Activated CD4-positive, alpha-beta memory T cell treated with anti-CD3 and anti-CD28 coated beads, Interleukin-2, amount 10 ng/mL, durations not matched to agents 7 days and 5 days (primary cell): Measurements from ENCODE around the gene VIPR2. TPM values are rescaled to one million over a fixed set of nuclear protein-coding genes. Genes with fewer than 3 reads are reported as not detected.
"Not testable (repeated sequence)": the region's sequence is repeated elsewhere in the genome, so short reads cannot be mapped to it uniquely, and the experiment has no call there.

ENCODE experiments used
- CTCF ChIA-PET: fragments of 350-600 bp; sonication (Branson Sonifier 250); formaldehyde crosslinking; loops from one replicate; lab custom pipeline; 2021; ENCODE audit warnings: antibody characterized with exemption, inconsistent platforms; lab: Charles Lee
- POLR2A ChIA-PET: fragments of 350-600 bp; sonication (Branson Sonifier 250); formaldehyde crosslinking; loops from one replicate; lab custom pipeline; 2021; ENCODE audit warnings: antibody characterized with exemption; lab: Charles Lee
- DNase-seq: peaks from one replicate; pipeline ENCODE4 v3.0.0-alpha.2; 2020
- H3K27ac Mint-ChIP-seq: one replicate; pipeline ENCODE4 v1.8.0; 2021; ENCODE audit warnings: mild to moderate bottlenecking, mixed read lengths
- H3K27me3 Mint-ChIP-seq: one replicate; pipeline ENCODE4 v1.8.0; 2021; ENCODE audit warnings: mixed read lengths
- H3K36me3 Mint-ChIP-seq: one replicate; pipeline ENCODE4 v1.8.0; 2021; ENCODE audit warnings: low read depth, mixed read lengths
- H3K4me1 Mint-ChIP-seq: one replicate; pipeline ENCODE4 v1.8.0; 2021; ENCODE audit warnings: mixed read lengths
- H3K4me3 Mint-ChIP-seq: one replicate; pipeline ENCODE4 v1.8.0; 2021; ENCODE audit warnings: mild to moderate bottlenecking, mixed read lengths
- H3K9me3 Mint-ChIP-seq: one replicate; pipeline ENCODE4 v1.8.0; 2021; ENCODE audit warnings: mixed read lengths
- total RNA-seq, 2 experiments: library from RNA; stranded (reverse); gene quantifications; one replicate each; pipeline ENCODE4 v1.2.3, GENCODE V29; 2021

Gene VIPR2
- total RNA-seq, 2 experiments from 2014 or later, result 0.13 to 0.23 TPM

GRCh38 chr7:159000859-159001435 lies 143.7 kb downstream of the VIPR2 start:
- Mint-ChIP-seq H3K9me3 (no peaks in the 10 kb centered on the region), H3K4me1 (peaks cover 10% of the 10 kb centered on the region), H3K36me3 (no peaks in the 10 kb centered on the region), H3K27me3 (peaks cover 10% of the 10 kb centered on the region), H3K4me3 (no peak overlapping the region), H3K27ac (no peak overlapping the region)
- ChIA-PET POLR2A (no interaction called here), CTCF (no interaction called here)
- no peak for DNase-seq

- ChIA-PET CTCF (no interaction called here), POLR2A (no interaction called here)
- H3K4me3 Mint-ChIP-seq, result no peak overlapping the region
- H3K36me3 Mint-ChIP-seq, result no peaks in the 10 kb centered on the region
- peaks cover 10% of the 10 kb centered on the region for H3K27me3 Mint-ChIP-seq
- H3K4me1 Mint-ChIP-seq, result peaks cover 10% of the 10 kb centered on the region
- no peak overlapping the region for H3K27ac Mint-ChIP-seq
- H3K9me3 Mint-ChIP-seq, result no peaks in the 10 kb centered on the region
- no peak for DNase-seq
Measured at GRCh38 chr7:159000070-159000469, 144.6 kb downstream of the VIPR2 start.

- peaks cover 14% of the 10 kb centered on the region for H3K27me3 Mint-ChIP-seq
- H3K4me1 Mint-ChIP-seq, result peaks cover 8% of the 10 kb centered on the region
- no peaks in the 10 kb centered on the region for H3K9me3 Mint-ChIP-seq
- no peak for DNase-seq
- no peak overlapping the region for H3K27ac Mint-ChIP-seq
- no peak overlapping the region for H3K4me3 Mint-ChIP-seq
- CTCF ChIA-PET, result no interaction called here
- no peaks in the 10 kb centered on the region for H3K36me3 Mint-ChIP-seq
- POLR2A ChIA-PET, result no interaction called here
Measured at GRCh38 chr7:158999496-158999895, 145.2 kb downstream of the VIPR2 start.

- H3K4me1 Mint-ChIP-seq, H3K4me3 Mint-ChIP-seq, H3K9me3 Mint-ChIP-seq, DNase-seq, H3K27ac Mint-ChIP-seq, CTCF ChIA-PET, POLR2A ChIA-PET, H3K36me3 Mint-ChIP-seq: not testable (repeated sequence)
- peaks cover 14% of the 10 kb centered on the region for H3K27me3 Mint-ChIP-seq
Measured at GRCh38 chr7:158998261-158998660, 146.4 kb downstream of the VIPR2 start.

GRCh38 chr7:158997471-158997870 lies 147.2 kb downstream of the VIPR2 start:
- Mint-ChIP-seq H3K4me1 (no peaks in the 10 kb centered on the region), H3K4me3 (no peak overlapping the region), H3K36me3 (no peaks in the 10 kb centered on the region), H3K27me3 (peaks cover 22% of the 10 kb centered on the region), H3K27ac (no peak overlapping the region), H3K9me3 (peaks cover 2% of the 10 kb centered on the region)
- ChIA-PET CTCF (no interaction called here), POLR2A (no interaction called here)
- no peak for DNase-seq

- H3K9me3 Mint-ChIP-seq, result peaks cover 2% of the 10 kb centered on the region
- ChIA-PET POLR2A (no interaction called here), CTCF (no interaction called here)
- peaks cover 26% of the 10 kb centered on the region for H3K27me3 Mint-ChIP-seq
- no peaks in the 10 kb centered on the region for H3K4me1 Mint-ChIP-seq
- no peaks in the 10 kb centered on the region for H3K36me3 Mint-ChIP-seq
- no peak for DNase-seq
- no peak overlapping the region for H3K27ac Mint-ChIP-seq
- H3K4me3 Mint-ChIP-seq, result no peak overlapping the region
Measured at GRCh38 chr7:158997110-158997453, 147.6 kb downstream of the VIPR2 start.

GRCh38 chr7:158996214-158997109 lies 148.2 kb downstream of the VIPR2 start:
- peaks cover 2% of the 10 kb centered on the region for H3K9me3 Mint-ChIP-seq
- no peak overlapping the region for H3K4me3 Mint-ChIP-seq
- ChIA-PET POLR2A (no interaction called here), CTCF (no interaction called here)
- no peak for DNase-seq
- peaks cover 32% of the 10 kb centered on the region for H3K27me3 Mint-ChIP-seq
- H3K27ac Mint-ChIP-seq, result no peak overlapping the region
- no peaks in the 10 kb centered on the region for H3K36me3 Mint-ChIP-seq
- no peaks in the 10 kb centered on the region for H3K4me1 Mint-ChIP-seq

- CTCF ChIA-PET, result no interaction called here
- no peak overlapping the region for H3K4me3 Mint-ChIP-seq
- no peaks in the 10 kb centered on the region for H3K36me3 Mint-ChIP-seq
- peaks cover 40% of the 10 kb centered on the region for H3K27me3 Mint-ChIP-seq
- no peak overlapping the region for H3K27ac Mint-ChIP-seq
- POLR2A ChIA-PET, result no interaction called here
- peaks cover 2% of the 10 kb centered on the region for H3K9me3 Mint-ChIP-seq
- no peaks in the 10 kb centered on the region for H3K4me1 Mint-ChIP-seq
- DNase-seq, result no peak
Measured at GRCh38 chr7:158995514-158995913, 149.2 kb downstream of the VIPR2 start.

- ChIA-PET POLR2A (no interaction called here), CTCF (no interaction called here)
- Mint-ChIP-seq H3K4me3 (no peak overlapping the region), H3K27ac (no peak overlapping the region), H3K27me3 (peaks cover 45% of the 10 kb centered on the region), H3K4me1 (no peaks in the 10 kb centered on the region), H3K9me3 (peaks cover 2% of the 10 kb centered on the region), H3K36me3 (no peaks in the 10 kb centered on the region)
- DNase-seq, result no peak
Measured at GRCh38 chr7:158994687-158995086, 150.0 kb downstream of the VIPR2 start.

- no peak for DNase-seq
- POLR2A ChIA-PET, result no interaction called here
- H3K4me1 Mint-ChIP-seq, result no peaks in the 10 kb centered on the region
- H3K4me3 Mint-ChIP-seq, result no peak overlapping the region
- peaks cover 45% of the 10 kb centered on the region for H3K27me3 Mint-ChIP-seq
- CTCF ChIA-PET, result no interaction called here
- peaks cover 2% of the 10 kb centered on the region for H3K9me3 Mint-ChIP-seq
- H3K36me3 Mint-ChIP-seq, result no peaks in the 10 kb centered on the region
- no peak overlapping the region for H3K27ac Mint-ChIP-seq
Measured at GRCh38 chr7:158993591-158993990, 151.1 kb downstream of the VIPR2 start.

- Mint-ChIP-seq H3K4me3 (no peak overlapping the region), H3K27ac (no peak overlapping the region), H3K9me3 (peaks cover 2% of the 10 kb centered on the region), H3K4me1 (no peaks in the 10 kb centered on the region), H3K27me3 (peaks cover 45% of the 10 kb centered on the region), H3K36me3 (no peaks in the 10 kb centered on the region)
- ChIA-PET CTCF (no interaction called here), POLR2A (interaction anchor here (0.6 kb wide), 1 partner anchor 239 kb away, joined by 3 read pairs; no protein-coding TSS in a partner anchor)
- DNase-seq, result no peak
Measured at GRCh38 chr7:158992759-158993158, 151.9 kb downstream of the VIPR2 start.

GRCh38 chr7:158991824-158992621 lies 152.6 kb downstream of the VIPR2 start:
- peaks cover 45% of the 10 kb centered on the region for H3K27me3 Mint-ChIP-seq
- DNase-seq, result no peak
- H3K36me3 Mint-ChIP-seq, result no peaks in the 10 kb centered on the region
- H3K9me3 Mint-ChIP-seq, result peaks cover 2% of the 10 kb centered on the region
- H3K27ac Mint-ChIP-seq, result no peak overlapping the region
- POLR2A ChIA-PET, result interaction anchor here (0.6 kb wide), 1 partner anchor 239 kb away, joined by 3 read pairs; no protein-coding TSS in a partner anchor
- no peaks in the 10 kb centered on the region for H3K4me1 Mint-ChIP-seq
- no peak overlapping the region for H3K4me3 Mint-ChIP-seq
- CTCF ChIA-PET, result no interaction called here

- no peaks in the 10 kb centered on the region for H3K4me1 Mint-ChIP-seq
- ChIA-PET CTCF (no interaction called here), POLR2A (no interaction called here)
- peaks cover 36% of the 10 kb centered on the region for H3K27me3 Mint-ChIP-seq
- DNase-seq, result no peak
- H3K4me3 Mint-ChIP-seq, result no peak overlapping the region
- peaks cover 8% of the 10 kb centered on the region for H3K9me3 Mint-ChIP-seq
- no peak overlapping the region for H3K27ac Mint-ChIP-seq
- H3K36me3 Mint-ChIP-seq, result peaks cover 4% of the 10 kb centered on the region
Measured at GRCh38 chr7:158988996-158989395, 155.7 kb downstream of the VIPR2 start.
